NCI-H2196 (cell line): Measurements from ENCODE around the gene ESR2.
"Not testable (repeated sequence)": the region's sequence is repeated elsewhere in the genome, so short reads cannot be mapped to it uniquely, and the experiment has no call there.

Experiments
- DNase-seq: peaks from one replicate; lab custom pipeline; 2025; ENCODE audit not compliant: unreplicated experiment; lab: John Stamatoyannopoulos, UW

ESR2 gene

GRCh38 chr14:64221391-64222003 lies 72.7 kb downstream of the ESR2 start:
- DNase-seq: no peak

- no peak for DNase-seq
Observed at GRCh38 chr14:64220466-64220865, 73.7 kb downstream of the ESR2 start.

GRCh38 chr14:64220056-64220455 lies 74.1 kb downstream of the ESR2 start:
- DNase-seq: no peak

GRCh38 chr14:64218344-64219240 lies 75.6 kb downstream of the ESR2 start:
- DNase-seq: no peak

- DNase-seq: no peak
Observed at GRCh38 chr14:64217834-64218233, 76.3 kb downstream of the ESR2 start.

- DNase-seq: no peak
Observed at GRCh38 chr14:64217308-64217707, 76.9 kb downstream of the ESR2 start.

GRCh38 chr14:64215978-64216377 lies 78.2 kb downstream of the ESR2 start:
- no peak for DNase-seq

- no peak for DNase-seq
Observed at GRCh38 chr14:64215274-64215673, 78.9 kb downstream of the ESR2 start.

GRCh38 chr14:64213853-64214570 lies 80.2 kb downstream of the ESR2 start:
- DNase-seq: no peak

- DNase-seq: no peak
Observed at GRCh38 chr14:64213086-64213485, 81.1 kb downstream of the ESR2 start.

- no peak for DNase-seq
Observed at GRCh38 chr14:64212666-64213065, 81.5 kb downstream of the ESR2 start.

GRCh38 chr14:64210912-64211311 lies 83.3 kb downstream of the ESR2 start:
- DNase-seq: not testable (repeated sequence)

- DNase-seq: no peak
Observed at GRCh38 chr14:64210216-64210615, 84.0 kb downstream of the ESR2 start.

- no peak for DNase-seq
Observed at GRCh38 chr14:64209444-64210131, 84.6 kb downstream of the ESR2 start.

GRCh38 chr14:64208981-64209380 lies 85.2 kb downstream of the ESR2 start:
- no peak for DNase-seq

- no peak for DNase-seq
Observed at GRCh38 chr14:64208261-64208660, 85.9 kb downstream of the ESR2 start.

- DNase-seq: no peak
Observed at GRCh38 chr14:64203366-64204006, 90.7 kb downstream of the ESR2 start.

- DNase-seq: no peak
Observed at GRCh38 chr14:64202716-64203115, 91.5 kb downstream of the ESR2 start.

- no peak for DNase-seq
Observed at GRCh38 chr14:64201921-64202545, 92.1 kb downstream of the ESR2 start.

- DNase-seq: no peak
Observed at GRCh38 chr14:64201296-64201695, 92.9 kb downstream of the ESR2 start.
